ENCODE measurements around the gene GPATCH1. TPM values are rescaled to one million over a fixed set of nuclear protein-coding genes. Genes with fewer than 3 reads are reported as not detected.

GPATCH1 gene
- total RNA-seq, 1 donor from 2014 or later: 4.4 TPM

- no peak overlapping the region for H3K4me3 ChIP-seq
- H3K27ac ChIP-seq: no peak overlapping the region
- no peaks in the 10 kb centered on the region for H3K9me3 ChIP-seq
- peaks cover 46 to 64% of the 10 kb centered on the region in 2 donors for H3K36me3 ChIP-seq
- H3K4me1 ChIP-seq: no peaks in the 10 kb centered on the region
- TF ChIP-seq, protein P1, sequence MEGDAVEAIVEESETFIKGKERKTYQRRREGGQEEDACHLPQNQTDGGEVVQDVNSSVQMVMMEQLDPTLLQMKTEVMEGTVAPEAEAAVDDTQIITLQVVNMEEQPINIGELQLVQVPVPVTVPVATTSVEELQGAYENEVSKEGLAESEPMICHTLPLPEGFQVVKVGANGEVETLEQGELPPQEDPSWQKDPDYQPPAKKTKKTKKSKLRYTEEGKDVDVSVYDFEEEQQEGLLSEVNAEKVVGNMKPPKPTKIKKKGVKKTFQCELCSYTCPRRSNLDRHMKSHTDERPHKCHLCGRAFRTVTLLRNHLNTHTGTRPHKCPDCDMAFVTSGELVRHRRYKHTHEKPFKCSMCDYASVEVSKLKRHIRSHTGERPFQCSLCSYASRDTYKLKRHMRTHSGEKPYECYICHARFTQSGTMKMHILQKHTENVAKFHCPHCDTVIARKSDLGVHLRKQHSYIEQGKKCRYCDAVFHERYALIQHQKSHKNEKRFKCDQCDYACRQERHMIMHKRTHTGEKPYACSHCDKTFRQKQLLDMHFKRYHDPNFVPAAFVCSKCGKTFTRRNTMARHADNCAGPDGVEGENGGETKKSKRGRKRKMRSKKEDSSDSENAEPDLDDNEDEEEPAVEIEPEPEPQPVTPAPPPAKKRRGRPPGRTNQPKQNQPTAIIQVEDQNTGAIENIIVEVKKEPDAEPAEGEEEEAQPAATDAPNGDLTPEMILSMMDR (IDR thresholded peaks at IDR 0.05): no peak
- no peaks in the 10 kb centered on the region for H3K27me3 ChIP-seq
- intact Hi-C loops (cut with DNase I): no loop called here
- DNase-seq (ENCODE audit: low spot score in 2 of 2): no peak
Observed at GRCh38 chr19:33090179-33090578, 9.2 kb downstream of the GPATCH1 start.

GRCh38 chr19:33093420-33094210 lies 12.6 kb downstream of the GPATCH1 start:
- no peak overlapping the region for H3K27ac ChIP-seq
- no peaks in the 10 kb centered on the region for H3K4me1 ChIP-seq
- no peaks in the 10 kb centered on the region for H3K9me3 ChIP-seq
- intact Hi-C loops (cut with DNase I): no loop called here
- H3K4me3 ChIP-seq: no peak overlapping the region
- DNase-seq (ENCODE audit: low spot score in 2 of 2): no peak
- TF ChIP-seq, protein P1 (IDR thresholded peaks at IDR 0.05): no peak
- peaks cover 68 to 85% of the 10 kb centered on the region in 2 donors for H3K36me3 ChIP-seq
- no peaks in the 10 kb centered on the region for H3K27me3 ChIP-seq

DNA sequence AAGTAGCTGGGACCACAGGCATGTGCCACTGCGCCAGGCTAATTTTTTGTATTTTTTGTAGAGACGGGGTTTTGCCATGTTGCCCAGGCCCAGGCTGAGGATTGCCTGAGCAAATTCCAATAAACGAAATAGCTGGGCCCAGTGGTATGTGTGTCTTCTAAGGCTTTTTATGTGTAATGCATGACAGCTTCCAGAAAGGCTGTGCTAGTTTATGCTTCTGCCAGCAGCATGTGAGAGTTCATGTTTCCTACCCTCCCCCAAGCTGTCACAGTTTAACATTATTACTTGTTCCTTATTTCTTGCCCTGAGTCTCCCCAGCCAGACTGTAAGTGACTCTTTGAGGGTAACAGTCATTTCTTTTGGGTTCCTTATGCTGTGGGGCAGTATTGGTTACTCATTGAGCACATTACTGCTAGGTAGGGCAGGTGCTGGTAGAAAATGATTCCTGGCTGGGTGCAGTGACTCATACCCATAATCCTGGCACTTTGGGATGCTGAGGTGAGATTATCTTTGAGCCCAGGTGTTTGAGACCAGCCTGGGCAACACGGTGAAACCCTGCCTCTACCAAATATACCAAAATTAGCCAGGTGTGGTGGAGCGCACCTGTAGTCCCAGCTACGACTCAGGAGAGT lies 13.6 kb downstream of the GPATCH1 start:
- no peak for DNase-seq (ENCODE audit: low spot score in 2 of 2)
- Histone ChIP-seq H3K27me3 (no peaks in the 10 kb centered on the region), H3K4me3 (no peak overlapping the region), H3K9me3 (no peaks in the 10 kb centered on the region), H3K36me3 (peaks cover 61 to 81% of the 10 kb centered on the region in 2 donors), H3K27ac (no peak overlapping the region), H3K4me1 (no peaks in the 10 kb centered on the region)
- intact Hi-C loops (cut with DNase I): no loop called here
- TF ChIP-seq, protein P1 (IDR thresholded peaks at IDR 0.05): no peak

- H3K9me3 ChIP-seq: no peaks in the 10 kb centered on the region
- no peaks in the 10 kb centered on the region for H3K27me3 ChIP-seq
- intact Hi-C loops (cut with DNase I): no loop called here
- TF ChIP-seq, protein P1 (IDR thresholded peaks at IDR 0.05): no peak
- DNase-seq (ENCODE audit: low spot score in 2 of 2): no peak
- no peak overlapping the region for H3K4me3 ChIP-seq
- H3K36me3 ChIP-seq: peaks cover 59 to 77% of the 10 kb centered on the region in 2 donors
- no peak overlapping the region for H3K27ac ChIP-seq
- no peaks in the 10 kb centered on the region for H3K4me1 ChIP-seq
Observed at GRCh38 chr19:33096005-33096404, 15.0 kb downstream of the GPATCH1 start.

GRCh38 chr19:33098055-33098534 lies 17.1 kb downstream of the GPATCH1 start:
- Histone ChIP-seq H3K4me3 (no peak overlapping the region), H3K9me3 (no peaks in the 10 kb centered on the region), H3K36me3 (peaks cover 55 to 82% of the 10 kb centered on the region in 2 donors), H3K4me1 (no peaks in the 10 kb centered on the region), H3K27ac (no peak overlapping the region), H3K27me3 (no peaks in the 10 kb centered on the region)
- no peak for DNase-seq (ENCODE audit: low spot score in 2 of 2)
- TF ChIP-seq, protein P1 (IDR thresholded peaks at IDR 0.05): no peak
- intact Hi-C loops (cut with DNase I): no loop called here
